Skeletal muscle tissue (tissue), 4 donors: ENCODE measurements around the gene IP6K3. TPM values are rescaled to one million over a fixed set of nuclear protein-coding genes. Genes with fewer than 3 reads are reported as not detected.
A peak's percentile ranks its signal among the peaks of the same experiment; 100 is the strongest.

Experiments
- H3K27ac ChIP-seq: one replicate; pipeline ENCODE4 v1.7.0; 2013; ENCODE audit warnings: mild to moderate bottlenecking, low read depth, low read length, inconsistent platforms
- H3K27me3 ChIP-seq, 3 donors: one replicate each; pipeline ENCODE4 v1.7.0; 2013; ENCODE audit warnings: low read length in 3 of 3; ENCODE audit not compliant: control insufficient read depth in 3 of 3, insufficient read depth in 3 of 3
- H3K36me3 ChIP-seq, 3 donors: one replicate each; pipeline ENCODE4 v1.7.0; 2013; ENCODE audit warnings: low read length in 3 of 3; ENCODE audit not compliant: control insufficient read depth in 3 of 3, insufficient read depth in 3 of 3
- H3K4me1 ChIP-seq, 3 donors: one replicate each; pipeline ENCODE4 v1.7.0; 2013; ENCODE audit warnings: low read length in 3 of 3, mild to moderate bottlenecking in 3 of 3; ENCODE audit not compliant: control insufficient read depth in 3 of 3, insufficient read depth in 3 of 3
- H3K4me3 ChIP-seq, 3 donors: one replicate each; pipeline ENCODE4 v1.7.0; 2013; ENCODE audit warnings: low read length in 3 of 3
- H3K9ac ChIP-seq, 3 donors: one replicate each; pipeline ENCODE4 v1.7.0; 2013; ENCODE audit warnings: low read length in 3 of 3, mild to moderate bottlenecking in 3 of 3, moderate library complexity in 2 of 3, low read depth in 1 of 3
- H3K9me3 ChIP-seq, 3 donors: one replicate each; pipeline ENCODE4 v1.7.0; 2013; ENCODE audit warnings: low read length in 3 of 3; ENCODE audit not compliant: control insufficient read depth in 3 of 3
- total RNA-seq: library from RNA; depleted of rRNA; stranded (reverse); fragments of >200 nt; gene quantifications from one replicate; pipeline ENCODE4 v1.2.3, GENCODE V29; 2014
- donor health status: Osteomylitis.

IP6K3 gene
- total RNA-seq, 1 donor from 2014 or later: 13.6 TPM

- Histone ChIP-seq H3K36me3 (peaks cover 43 to 53% (median 46%) of the 10 kb centered on the region in 3 donors), H3K27ac (peak overlapping the region; percentile 96), H3K4me1 (peaks cover 54 to 71% (median 62%) of the 10 kb centered on the region in 3 donors), H3K9ac (peak overlapping the region in 2 of 3 donors; percentile 15 to 57), H3K27me3 (no peaks in the 10 kb centered on the region), H3K9me3 (no peaks in the 10 kb centered on the region), H3K4me3 (peak overlapping the region in 1 of 3 donors; percentile 22)
Observed at GRCh38 chr6:33727932-33728331, 18.8 kb downstream of the IP6K3 start.

- Histone ChIP-seq H3K27me3 (no peaks in the 10 kb centered on the region), H3K27ac (peak overlapping the region; percentile 16), H3K4me3 (no peak overlapping the region), H3K9me3 (no peaks in the 10 kb centered on the region), H3K4me1 (peaks cover 45 to 63% (median 54%) of the 10 kb centered on the region in 3 donors), H3K36me3 (peaks cover 46 to 56% (median 49%) of the 10 kb centered on the region in 3 donors), H3K9ac (peak overlapping the region in 1 of 3 donors; percentile 16)
Observed at GRCh38 chr6:33727126-33727525, 19.6 kb downstream of the IP6K3 start.

GRCh38 chr6:33726696-33727095 lies 20.0 kb downstream of the IP6K3 start:
- H3K27ac ChIP-seq: peak overlapping the region; percentile 16
- H3K9ac ChIP-seq: peak overlapping the region in 1 of 3 donors; percentile 16
- H3K4me3 ChIP-seq: no peak overlapping the region
- peaks cover 49 to 61% (median 53%) of the 10 kb centered on the region in 3 donors for H3K36me3 ChIP-seq
- peaks cover 42 to 58% (median 50%) of the 10 kb centered on the region in 3 donors for H3K4me1 ChIP-seq
- no peaks in the 10 kb centered on the region for H3K27me3 ChIP-seq
- H3K9me3 ChIP-seq: no peaks in the 10 kb centered on the region

GRCh38 chr6:33725891-33726673 lies 20.6 kb downstream of the IP6K3 start:
- Histone ChIP-seq H3K27ac (peak overlapping the region; percentile 9), H3K27me3 (no peaks in the 10 kb centered on the region), H3K9ac (peak overlapping the region in 1 of 3 donors; percentile 16), H3K36me3 (peaks cover 49 to 63% (median 53%) of the 10 kb centered on the region in 3 donors), H3K4me3 (no peak overlapping the region), H3K4me1 (peaks cover 36 to 52% (median 44%) of the 10 kb centered on the region in 3 donors), H3K9me3 (no peaks in the 10 kb centered on the region)

- Histone ChIP-seq H3K4me1 (peaks cover 28 to 44% (median 36%) of the 10 kb centered on the region in 3 donors), H3K27ac (no peak overlapping the region), H3K9ac (no peak overlapping the region), H3K36me3 (peaks cover 44 to 57% (median 49%) of the 10 kb centered on the region in 3 donors), H3K27me3 (no peaks in the 10 kb centered on the region), H3K9me3 (no peaks in the 10 kb centered on the region), H3K4me3 (no peak overlapping the region)
Observed at GRCh38 chr6:33725222-33725621, 21.5 kb downstream of the IP6K3 start.

GRCh38 chr6:33724102-33725023 lies 22.3 kb downstream of the IP6K3 start:
- peaks cover 20 to 35% (median 27%) of the 10 kb centered on the region in 3 donors for H3K4me1 ChIP-seq
- peak overlapping the region in 1 of 3 donors; percentile 30 for H3K9ac ChIP-seq
- no peak overlapping the region for H3K27ac ChIP-seq
- no peak overlapping the region for H3K4me3 ChIP-seq
- H3K9me3 ChIP-seq: no peaks in the 10 kb centered on the region
- peaks cover 44 to 57% (median 49%) of the 10 kb centered on the region in 3 donors for H3K36me3 ChIP-seq
- no peaks in the 10 kb centered on the region for H3K27me3 ChIP-seq

GRCh38 chr6:33723371-33724085 lies 23.2 kb downstream of the IP6K3 start:
- peaks cover 12 to 27% (median 20%) of the 10 kb centered on the region in 3 donors for H3K4me1 ChIP-seq
- H3K27ac ChIP-seq: no peak overlapping the region

GRCh38 chr6:33722103-33722623 lies 24.5 kb downstream of the IP6K3 start:
- Histone ChIP-seq H3K27me3 (no peaks in the 10 kb centered on the region), H3K4me3 (no peak overlapping the region), H3K36me3 (peaks cover 37 to 41% (median 40%) of the 10 kb centered on the region in 3 donors), H3K27ac (no peak overlapping the region), H3K9ac (no peak overlapping the region), H3K9me3 (no peaks in the 10 kb centered on the region), H3K4me1 (peaks cover 0 to 17% (median 14%) of the 10 kb centered on the region in 3 donors)

More at GRCh38 chr6:33723371-33724085, 23.2 kb downstream of the IP6K3 start:
- Histone ChIP-seq H3K9ac (no peak overlapping the region), H3K36me3 (peaks cover 44 to 49% (median 48%) of the 10 kb centered on the region in 3 donors), H3K27me3 (no peaks in the 10 kb centered on the region), H3K4me3 (no peak overlapping the region), H3K9me3 (no peaks in the 10 kb centered on the region)

GRCh38 chr6:33721508-33721907 lies 25.2 kb downstream of the IP6K3 start:
- H3K9ac ChIP-seq: no peak overlapping the region
- no peak overlapping the region for H3K4me3 ChIP-seq
- H3K27ac ChIP-seq: no peak overlapping the region
- peaks cover 30 to 35% (median 35%) of the 10 kb centered on the region in 3 donors for H3K36me3 ChIP-seq
- H3K27me3 ChIP-seq: no peaks in the 10 kb centered on the region
- H3K9me3 ChIP-seq: no peaks in the 10 kb centered on the region
- H3K4me1 ChIP-seq: peaks cover 0 to 14% (median 8%) of the 10 kb centered on the region in 3 donors
